Colonic mucosa (tissue), 4 donors: ENCODE results near the gene BRD4. TPM values are rescaled to one million over a fixed set of nuclear protein-coding genes. Genes with fewer than 3 reads are reported as not detected.

Source experiments
- DNase-seq: peaks from one replicate; pipeline ENCODE4 v3.0.0-alpha.2; 2020
- H3K27ac ChIP-seq: fragments of 200-600 bp; one replicate; pipeline ENCODE4 v1.8.0; 2021
- H3K27me3 ChIP-seq: fragments of 200-600 bp; one replicate; pipeline ENCODE4 v1.8.0; 2021
- H3K36me3 ChIP-seq: fragments of 200-600 bp; one replicate; pipeline ENCODE4 v1.8.0; 2021
- H3K4me1 ChIP-seq: fragments of 200-600 bp; one replicate; pipeline ENCODE4 v1.8.0; 2021; ENCODE audit warnings: mild to moderate bottlenecking
- H3K4me3 ChIP-seq: fragments of 200-600 bp; one replicate; pipeline ENCODE4 v1.8.0; 2021
- H3K9ac ChIP-seq, 2 donors: one replicate each; pipeline ENCODE4 v1.7.0; 2013; ENCODE audit warnings: control low read depth in 2 of 2, low read depth in 2 of 2, low read length in 2 of 2
- H3K9me3 ChIP-seq: fragments of 200-600 bp; one replicate; pipeline ENCODE4 v1.8.0; 2021
- CTCF ChIP-seq: fragments of 200-600 bp; IDR thresholded peaks from one replicate; pipeline ENCODE4 v1.8.0; 2022; ENCODE audit warnings: antibody characterized with exemption, mild to moderate bottlenecking
- intact Hi-C: fragments of 100-400 bp; cut with DNase I; formaldehyde crosslinking; loops from one replicate; pipeline ENCODE4 v1.14.1; 2022
- total RNA-seq, 2 donors: library from RNA; stranded (reverse); fragmentation: NEBNext Ultra II Directional in 1 of 2; extraction: Animal tissue kit (Norgen Biotek cat#: 25700) in 1 of 2; gene quantifications; one replicate each; pipeline ENCODE4 v1.2.1, GENCODE V29; 2021
- donor health status: healthy.
- donor health status: DM: no; HTN: no; CAD: no.
- donor health status: DM: no; HTN: no; CAD: no.

Gene BRD4
- total RNA-seq, 2 donors from 2014 or later: 67.2 to 82.7 TPM

GRCh38 chr19:15245370-15246197 is 86.8 kb downstream of the BRD4 start:
- H3K9me3 ChIP-seq: no peaks in the 10 kb centered on the region
- H3K4me1 ChIP-seq: peaks cover 19% of the 10 kb centered on the region
- H3K36me3 ChIP-seq: peaks cover 16% of the 10 kb centered on the region
- DNase-seq: no peak
- intact Hi-C loops: no loop called here
- no peak overlapping the region for H3K9ac ChIP-seq
- TF ChIP-seq CTCF: no peak
- H3K27ac ChIP-seq: peak overlapping the region; percentile 7
- H3K4me3 ChIP-seq: no peak overlapping the region
- H3K27me3 ChIP-seq: no peaks in the 10 kb centered on the region

DNA sequence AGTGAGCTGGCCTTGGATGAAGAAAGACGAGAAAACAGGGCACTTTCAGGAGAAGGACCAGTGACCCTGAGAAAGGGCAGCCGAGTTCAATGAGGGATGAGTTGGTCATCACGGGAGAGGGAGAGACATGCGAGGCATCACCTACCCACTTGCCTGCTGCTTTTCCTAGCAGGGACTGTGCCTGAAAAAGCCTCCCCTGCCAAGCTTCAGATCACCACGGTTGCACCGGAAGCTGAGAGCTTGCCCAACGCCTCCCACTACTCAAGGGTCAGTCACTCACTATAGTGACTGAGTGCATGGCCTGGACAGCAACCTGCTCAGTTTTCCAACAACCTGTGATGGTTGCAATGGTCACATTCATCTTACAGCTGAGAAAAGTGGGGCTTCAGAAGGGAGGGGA is 87.5 kb downstream of the BRD4 start:
- intact Hi-C loops: no loop called here
- Histone ChIP-seq H3K36me3 (peaks cover 22% of the 10 kb centered on the region), H3K27ac (no peak overlapping the region)

DNA sequence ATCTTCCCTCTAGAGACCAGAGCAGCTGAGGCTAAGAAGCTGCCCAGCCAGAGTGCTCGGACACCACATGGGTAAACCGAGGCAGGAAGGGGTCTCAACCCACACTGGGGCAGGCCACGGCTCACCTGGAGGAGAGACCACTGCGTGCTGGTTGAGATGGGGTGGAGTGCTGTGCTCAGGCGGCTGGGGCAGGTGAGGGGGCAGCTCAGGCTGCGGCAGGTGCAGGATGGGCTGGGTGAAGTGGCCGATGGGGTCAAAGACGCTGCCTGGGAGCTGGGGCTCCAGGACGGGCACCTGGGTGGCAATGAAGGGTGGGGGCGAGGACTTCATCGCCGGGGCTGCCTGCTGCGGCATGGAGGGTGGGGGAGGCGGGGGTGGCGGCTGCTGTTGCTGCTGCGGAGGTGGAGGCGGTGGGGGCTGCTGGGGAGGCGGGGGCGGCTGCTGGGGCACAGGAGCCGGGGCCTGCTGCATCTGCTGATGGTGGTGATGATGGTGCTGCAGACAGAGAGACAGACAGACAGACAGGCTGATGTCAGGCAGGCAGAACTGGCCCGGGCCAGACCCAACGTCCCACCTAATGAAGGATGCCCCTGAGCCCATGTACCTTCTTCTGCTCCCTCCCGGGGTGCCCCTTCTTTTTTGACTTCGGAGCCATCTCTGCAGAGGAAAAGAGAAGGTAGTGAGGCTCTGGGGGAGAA is 88.1 kb downstream of the BRD4 start:
- TF ChIP-seq CTCF: no peak
- Histone ChIP-seq H3K4me1 (peaks cover 14% of the 10 kb centered on the region), H3K27me3 (no peaks in the 10 kb centered on the region), H3K27ac (no peak overlapping the region), H3K4me3 (no peak overlapping the region), H3K36me3 (peaks cover 28% of the 10 kb centered on the region), H3K9ac (no peak overlapping the region), H3K9me3 (no peaks in the 10 kb centered on the region)
- intact Hi-C loops: no loop called here
- no peak for DNase-seq

More for the DNA sequence above, 87.5 kb downstream of the BRD4 start:
- peaks cover 19% of the 10 kb centered on the region for H3K4me1 ChIP-seq
- no peak for TF ChIP-seq CTCF
- no peak for DNase-seq
- H3K27me3 ChIP-seq: no peaks in the 10 kb centered on the region
- no peaks in the 10 kb centered on the region for H3K9me3 ChIP-seq
- no peak overlapping the region for H3K4me3 ChIP-seq
- no peak overlapping the region for H3K9ac ChIP-seq

GRCh38 chr19:15243236-15243957 is 88.9 kb downstream of the BRD4 start:
- TF ChIP-seq CTCF: no peak
- intact Hi-C loops: no loop called here

GRCh38 chr19:15241259-15241910 is 91.0 kb downstream of the BRD4 start:
- Histone ChIP-seq H3K9me3 (no peaks in the 10 kb centered on the region), H3K27ac (no peak overlapping the region), H3K36me3 (peaks cover 38% of the 10 kb centered on the region), H3K27me3 (no peaks in the 10 kb centered on the region), H3K4me3 (no peak overlapping the region), H3K4me1 (no peaks in the 10 kb centered on the region), H3K9ac (no peak overlapping the region)
- intact Hi-C loops: no loop called here
- no peak for TF ChIP-seq CTCF
- DNase-seq: no peak

More at GRCh38 chr19:15243236-15243957, 88.9 kb downstream of the BRD4 start:
- Histone ChIP-seq H3K9ac (no peak overlapping the region), H3K4me3 (no peak overlapping the region), H3K9me3 (no peaks in the 10 kb centered on the region), H3K36me3 (peaks cover 36% of the 10 kb centered on the region), H3K4me1 (peaks cover 11% of the 10 kb centered on the region), H3K27ac (no peak overlapping the region), H3K27me3 (no peaks in the 10 kb centered on the region)
- DNase-seq: no peak
